Stomach (tissue), 9 donors: ENCODE data around the gene RIN3. TPM values are rescaled to one million over a fixed set of nuclear protein-coding genes. Genes with fewer than 3 reads are reported as not detected.

Experiments
- DNase-seq, 2 donors: peaks; one replicate each; pipeline versions ENCODE4 v3.0.0 to v3.0.0-alpha.2; 2013 to 2019
- H3K27ac ChIP-seq, 5 donors: fragments of 200-600 bp in 4 of 5; sonication (generic) in 4 of 5; one replicate each; pipeline ENCODE4 v1.5.1; 2013 to 2019; ENCODE audit warnings: mild to moderate bottlenecking in 1 of 5, moderate library complexity in 1 of 5
- H3K27me3 ChIP-seq, 3 donors: fragments of 200-600 bp; sonication (generic); one replicate each; pipeline ENCODE4 v1.5.1; 2017 to 2019; ENCODE audit warnings: mixed run types in 1 of 3
- H3K36me3 ChIP-seq, 4 donors: fragments of 200-600 bp; sonication (generic); 1 replicate in 3 of 4; 2 replicates in 1 of 4; pipeline ENCODE4 v1.5.1; 2016 to 2019
- H3K4me1 ChIP-seq, 4 donors: fragments of 200-600 bp; sonication (generic); one replicate each; pipeline ENCODE4 v1.5.1; 2016 to 2019
- H3K4me3 ChIP-seq, 4 donors: fragments of 200-600 bp; sonication (generic) in 3 of 4; one replicate each; pipeline ENCODE4 v1.5.1; 2016 to 2019; ENCODE audit warnings: mild to moderate bottlenecking in 1 of 4
- H3K9me3 ChIP-seq, 4 donors: fragments of 200-600 bp; sonication (generic); one replicate each; pipeline ENCODE4 v1.5.1; 2016 to 2019
- EP300 ChIP-seq: sonication (generic); formaldehyde crosslinking; IDR thresholded peaks from one replicate; pipeline ENCODE4 v1.6.1; 2017; ENCODE audit warnings: antibody characterized with exemption
- POLR2A ChIP-seq, 4 donors: fragments of 450-650 bp; IDR thresholded peaks; one replicate each; pipeline ENCODE4 v1.6.1; 2016; ENCODE audit warnings: antibody characterized with exemption in 4 of 4, control low read depth in 2 of 4, mild to moderate bottlenecking in 1 of 4, moderate library complexity in 1 of 4
- POLR2AphosphoS5 ChIP-seq, 3 donors: sonication (generic); formaldehyde crosslinking; IDR thresholded peaks; one replicate each; pipeline ENCODE4 v1.6.1; 2016; ENCODE audit warnings: antibody characterized with exemption in 3 of 3
- whole genome bisulfite sequencing, 5 donors: extraction: QIAGEN DNeasy Blood & Tissue Kit in 3 of 5; methylation state at CpG; one replicate each; pipeline versions ENCODE4 v1.1.5 to v1.1.7; 2013 to 2018; 5-methylcytosine and 5-hydroxymethylcytosine counted together
- intact Hi-C: fragments of 100-400 bp; cut with DNase I; formaldehyde crosslinking; loops from one replicate; pipeline ENCODE4 v1.15.1; 2023; ENCODE audit warnings: low total_unique reads
- polyA plus RNA-seq, 3 donors: library from polyadenylated mRNA; stranded (reverse); fragments of 200-250 nt; gene quantifications; one replicate each; pipeline ENCODE4 v1.2.3, GENCODE V29; 2013
- total RNA-seq, 5 donors: library from RNA; depleted of rRNA; stranded (reverse); fragments of >200 nt; gene quantifications; one replicate each; pipeline versions ENCODE4 v1.1.0 to v1.2.3, GENCODE V29; 2014 to 2016
- TF ChIP-seq, protein P1 (sequence below), 7 experiments: fragments of 450-650 bp in 4 of 7; fragments of 200-600 bp in 3 of 7; sonication (generic) in 3 of 7; IDR thresholded peaks; one replicate each; pipeline ENCODE4 v1.5.1; 2016 to 2019; ENCODE audit warnings: antibody characterized with exemption in 7 of 7, control low read depth in 2 of 7, mild to moderate bottlenecking in 1 of 7
- donor health status: healthy with polysubstance abuse.
- donor health status: Bipolar disorder and iron deficiency.
- donor health status: healthy.

RIN3 gene
- total and polyA plus RNA-seq, 8 donors, result 5.0 to 47.8 (median 8.0) TPM

DNA sequence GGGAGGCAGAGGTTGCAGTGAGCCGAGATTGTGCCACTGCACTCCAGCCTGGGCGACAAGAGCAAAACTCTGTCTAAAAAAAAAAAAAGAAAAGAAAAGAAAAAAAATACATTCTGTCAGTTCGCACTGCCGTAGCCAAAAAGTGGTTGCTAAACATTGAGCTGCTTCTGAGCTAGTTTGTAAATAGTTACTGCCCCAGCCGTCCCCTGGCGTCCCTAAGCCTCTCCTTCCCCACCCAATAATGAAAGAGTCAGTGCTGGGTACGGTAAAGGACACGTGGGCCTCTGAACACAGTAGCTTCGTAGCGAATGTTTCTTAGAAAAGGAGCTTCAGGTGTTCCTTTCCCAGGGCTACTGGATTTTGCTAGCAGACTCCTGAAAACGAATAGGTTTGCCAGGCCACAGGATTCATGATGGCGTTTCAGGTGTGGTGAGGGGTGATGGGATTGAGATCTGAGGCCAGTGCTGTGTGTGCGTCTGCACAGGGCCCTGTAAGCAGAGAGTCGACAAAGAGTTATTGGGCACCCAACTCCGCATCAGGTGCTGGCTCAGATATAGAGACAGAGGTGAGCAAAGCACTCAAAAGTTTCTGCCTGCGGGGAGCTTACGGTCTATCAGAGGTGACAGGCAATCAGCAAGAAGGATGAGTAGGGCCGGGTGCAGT, 140.8 kb downstream of the RIN3 start:
- WGBS, 5 donors, result 78 to 83% (median 81%) methylated on average over 17 to 18 of the region's 18 CpGs
- H3K36me3 ChIP-seq, result peaks cover 8 to 42% (median 24%) of the 10 kb centered on the region in 4 donors
- H3K9me3 ChIP-seq, result no peaks in the 10 kb centered on the region
- no peak for DNase-seq
- no peaks in the 10 kb centered on the region for H3K27me3 ChIP-seq
- peaks cover 0 to 45% (median 8%) of the 10 kb centered on the region in 4 donors for H3K4me1 ChIP-seq
- intact Hi-C loops, result no loop called here
- peak overlapping the region in 4 of 5 donors; percentile 82 to 90 (median 84) for H3K27ac ChIP-seq
- TF ChIP-seq, protein P1, sequence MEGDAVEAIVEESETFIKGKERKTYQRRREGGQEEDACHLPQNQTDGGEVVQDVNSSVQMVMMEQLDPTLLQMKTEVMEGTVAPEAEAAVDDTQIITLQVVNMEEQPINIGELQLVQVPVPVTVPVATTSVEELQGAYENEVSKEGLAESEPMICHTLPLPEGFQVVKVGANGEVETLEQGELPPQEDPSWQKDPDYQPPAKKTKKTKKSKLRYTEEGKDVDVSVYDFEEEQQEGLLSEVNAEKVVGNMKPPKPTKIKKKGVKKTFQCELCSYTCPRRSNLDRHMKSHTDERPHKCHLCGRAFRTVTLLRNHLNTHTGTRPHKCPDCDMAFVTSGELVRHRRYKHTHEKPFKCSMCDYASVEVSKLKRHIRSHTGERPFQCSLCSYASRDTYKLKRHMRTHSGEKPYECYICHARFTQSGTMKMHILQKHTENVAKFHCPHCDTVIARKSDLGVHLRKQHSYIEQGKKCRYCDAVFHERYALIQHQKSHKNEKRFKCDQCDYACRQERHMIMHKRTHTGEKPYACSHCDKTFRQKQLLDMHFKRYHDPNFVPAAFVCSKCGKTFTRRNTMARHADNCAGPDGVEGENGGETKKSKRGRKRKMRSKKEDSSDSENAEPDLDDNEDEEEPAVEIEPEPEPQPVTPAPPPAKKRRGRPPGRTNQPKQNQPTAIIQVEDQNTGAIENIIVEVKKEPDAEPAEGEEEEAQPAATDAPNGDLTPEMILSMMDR (IDR thresholded peaks at IDR 0.05), result no peak
- TF ChIP-seq EP300 (no peak), POLR2AphosphoS5 (IDR thresholded peaks at IDR 0.05) (no peak), POLR2A (IDR thresholded peaks at IDR 0.05) (no peak)
- peak overlapping the region; percentile 19 to 37 (median 32) for H3K4me3 ChIP-seq

DNA sequence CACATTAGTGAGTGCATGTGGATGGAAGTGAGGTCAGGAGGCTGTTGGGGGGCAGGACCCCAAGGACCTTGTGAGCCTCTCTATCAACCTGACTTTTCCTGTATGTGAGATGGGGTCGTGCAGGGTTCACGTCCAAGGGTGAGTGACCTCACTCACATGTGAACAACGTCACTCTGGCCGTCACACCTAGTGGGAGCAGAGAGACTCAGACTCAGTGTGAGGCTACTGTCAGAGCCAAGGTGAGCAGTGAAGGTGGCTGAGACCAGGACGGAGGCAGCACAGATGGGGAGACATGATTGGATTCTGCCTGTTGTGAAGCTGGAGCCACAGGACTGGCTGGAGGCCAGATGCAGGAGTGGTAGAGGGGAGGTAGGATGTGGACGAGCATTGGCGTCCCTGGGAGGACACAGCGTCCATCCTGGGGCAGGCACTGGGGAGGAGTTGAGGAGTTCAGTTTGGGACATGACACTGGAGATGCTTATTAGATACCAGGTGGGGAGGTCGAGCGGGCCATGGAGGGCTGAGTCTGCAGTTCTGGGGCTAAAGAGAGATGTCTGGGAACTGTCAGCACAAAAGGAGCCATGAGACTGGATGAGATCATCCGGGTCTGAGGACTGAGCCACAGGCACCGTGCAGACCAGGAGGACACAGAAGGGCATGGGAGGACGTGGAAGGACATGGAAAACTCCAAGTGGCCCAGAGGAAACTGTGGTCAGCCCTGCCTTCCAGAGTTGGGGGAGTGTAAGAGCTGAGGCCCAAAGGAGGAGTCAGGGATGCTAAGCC, 142.0 kb downstream of the RIN3 start:
- peak overlapping the region in 1 of 4 donors; percentile 37 for H3K4me3 ChIP-seq
- H3K36me3 ChIP-seq, result peaks cover 8 to 51% (median 32%) of the 10 kb centered on the region in 4 donors

DNA sequence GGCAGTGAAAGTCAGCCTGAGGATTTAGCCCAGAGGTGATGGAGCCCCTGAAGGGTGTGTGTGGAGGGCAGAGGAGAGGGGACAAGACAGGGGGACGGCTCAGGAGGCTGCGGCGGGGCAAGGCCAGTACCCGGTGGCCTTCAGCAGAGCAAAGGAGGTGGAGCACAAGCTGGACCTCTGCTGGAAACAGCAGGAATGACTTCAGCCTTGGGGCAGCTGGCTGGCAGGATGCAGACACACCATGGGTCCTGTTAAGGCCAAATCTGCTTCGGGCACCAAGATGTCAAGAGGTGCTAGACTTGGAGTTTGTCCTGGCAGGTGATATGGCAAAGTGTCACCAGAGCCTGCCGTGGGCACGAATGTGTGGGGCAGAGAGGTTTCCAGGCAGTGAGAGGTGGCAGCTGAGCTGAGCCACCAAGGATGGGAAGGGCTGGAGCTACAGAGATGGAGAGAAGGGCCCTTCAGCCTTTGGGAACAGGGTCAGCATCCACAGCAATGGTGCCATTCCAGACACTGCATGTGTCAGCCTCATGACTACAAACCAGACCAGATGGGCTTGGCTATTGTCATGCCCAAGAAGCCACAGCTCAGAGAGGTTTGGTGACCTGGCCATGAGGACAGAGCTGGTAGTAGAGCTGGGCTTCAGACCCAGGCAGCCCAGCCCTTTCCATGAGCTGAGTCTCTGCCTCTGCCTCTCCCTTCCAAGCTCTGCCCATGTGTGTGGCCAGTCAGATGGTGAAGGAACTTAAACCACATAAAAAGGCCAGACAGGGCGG, 142.9 kb downstream of the RIN3 start:
- H3K36me3 ChIP-seq, result peaks cover 8 to 58% (median 41%) of the 10 kb centered on the region in 4 donors
- 81 to 86% (median 82%) methylated on average over 8 of the region's 8 CpGs for WGBS, 5 donors
- intact Hi-C loops, result no loop called here

More for the DNA sequence above, 142.0 kb downstream of the RIN3 start:
- intact Hi-C loops, result no loop called here
- Histone ChIP-seq H3K27me3 (no peaks in the 10 kb centered on the region), H3K27ac (peak overlapping the region in 4 of 5 donors; percentile 82 to 90 (median 84)), H3K4me1 (peaks cover 0 to 43% (median 2%) of the 10 kb centered on the region in 4 donors), H3K9me3 (no peaks in the 10 kb centered on the region)
- no peak for DNase-seq
- TF ChIP-seq POLR2AphosphoS5 (IDR thresholded peaks at IDR 0.05), result no peak
- TF ChIP-seq POLR2A (IDR thresholded peaks at IDR 0.05), result no peak
- TF ChIP-seq, protein P1 (IDR thresholded peaks at IDR 0.05), result no peak
- TF ChIP-seq EP300, result no peak
- WGBS, 5 donors, result 67 to 78% (median 72%) methylated on average over 13 of the region's 13 CpGs

More for the DNA sequence above, 142.9 kb downstream of the RIN3 start:
- peak overlapping the region in 1 of 4 donors; percentile 37 for H3K4me3 ChIP-seq
- H3K9me3 ChIP-seq, result no peaks in the 10 kb centered on the region
- H3K4me1 ChIP-seq, result peaks cover 0 to 41% (median 0%) of the 10 kb centered on the region in 4 donors
- no peaks in the 10 kb centered on the region for H3K27me3 ChIP-seq
- DNase-seq, result no peak
- TF ChIP-seq POLR2AphosphoS5 (IDR thresholded peaks at IDR 0.05), result no peak
- no peak for TF ChIP-seq POLR2A (IDR thresholded peaks at IDR 0.05)
- TF ChIP-seq, protein P1 (IDR thresholded peaks at IDR 0.05), result no peak
- no peak for TF ChIP-seq EP300
- peak overlapping the region in 4 of 5 donors; percentile 82 to 90 (median 84) for H3K27ac ChIP-seq
